C4-2B (cell line): Measurements from ENCODE around the gene LRRC75A.

Experiments
- CTCF ChIP-seq: fragments of 450-650 bp; conservative IDR thresholded peaks from 2 replicates; pipeline ENCODE4 v1.5.1; 2017; ENCODE audit warnings: mild to moderate bottlenecking
- ZFX ChIP-seq: fragments of 450-650 bp; IDR thresholded peaks from 2 replicates; pipeline ENCODE4 v1.6.1; 2017

DNA sequence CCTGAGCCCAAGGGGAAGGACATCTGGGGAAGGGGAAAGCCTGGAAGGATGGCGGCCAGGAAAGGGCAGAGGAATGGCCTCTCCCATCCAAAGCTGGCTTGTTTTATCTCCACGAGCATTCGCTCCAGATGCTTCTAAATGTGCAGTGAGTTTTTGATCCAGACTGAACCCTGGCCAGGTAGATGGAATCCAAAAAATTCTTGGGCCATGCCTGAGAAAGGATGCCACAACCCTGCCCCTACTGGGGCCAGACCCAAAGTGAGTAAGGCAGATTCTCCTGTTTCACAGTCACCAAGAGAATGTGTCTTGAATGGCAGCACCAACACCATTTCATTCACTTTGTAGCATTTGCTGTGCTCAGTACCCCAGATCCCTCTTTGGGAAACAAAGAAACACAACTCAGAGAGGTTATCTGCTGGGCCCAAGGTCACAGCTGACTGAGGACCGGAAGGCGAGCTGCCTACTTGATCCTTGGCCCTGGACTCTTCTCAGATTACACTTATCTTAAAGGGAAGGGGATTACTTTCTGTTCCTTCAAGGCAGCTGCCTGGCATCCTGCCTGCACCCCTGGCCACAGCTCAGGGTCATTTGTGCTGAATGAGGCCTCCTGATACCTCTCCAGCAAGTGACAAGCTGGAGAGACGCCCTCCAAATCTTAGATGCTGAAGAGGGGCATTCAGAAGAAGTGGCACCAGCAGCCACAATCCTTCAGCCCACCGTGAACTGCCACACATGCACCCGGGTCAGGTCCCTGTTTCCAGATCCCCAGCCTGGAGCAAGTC is 3.6 kb downstream of the LRRC75A start:
- TF ChIP-seq CTCF = no peak
- no peak for TF ChIP-seq ZFX
